Measurements from ENCODE around the gene PMVK. TPM values are rescaled to one million over a fixed set of nuclear protein-coding genes. Genes with fewer than 3 reads are reported as not detected.

PMVK gene
- total RNA-seq, 1 experiment from 2014 or later: 42.2 TPM

- Histone ChIP-seq H3K27ac (ENCODE audit: low read length) (no peak overlapping the region), H3K36me3 (ENCODE audit: control insufficient read depth, insufficient read depth, low read length) (no peaks in the 10 kb centered on the region), H3K27me3 (ENCODE audit: control insufficient read depth, insufficient read depth, low read length) (no peaks in the 10 kb centered on the region), H3K4me1 (ENCODE audit: control insufficient read depth, insufficient read depth, low read length) (no peaks in the 10 kb centered on the region), H3K9me3 (ENCODE audit: control insufficient read depth, insufficient read depth, low read depth, low read length) (no peaks in the 10 kb centered on the region), H3K4me3 (ENCODE audit: low read depth in 2 of 2, low read length in 2 of 2) (no peak overlapping the region)
- ChIA-PET POLR2A (no interaction called here), CTCF (no interaction called here)
- ATAC-seq (no peak), DNase-seq (ENCODE audit: low read depth, low spot score) (no peak)
- no TSS peak for BruUV-seq (replicated peaks)
- intact Hi-C loops (cut with micrococcal nuclease; ENCODE audit: unreplicated experiment) (no loop called here), in situ Hi-C loops (cut with HindIII; ENCODE audit: low pct_unique_long_range_greater_than_20kb, low sequenced_read_pairs) (no loop called here)
- TF ChIP-seq CTCF (IDR thresholded peaks at IDR 0.05) (no peak), REST (IDR thresholded peaks at IDR 0.05; ENCODE audit: insufficient read depth in 1 of 2, low read depth in 2 of 2, low read length in 1 of 2) (no peak), TCF7L2 (IDR thresholded peaks at IDR 0.05; ENCODE audit: low read depth, low read length) (no peak), POLR2AphosphoS5 (IDR thresholded peaks at IDR 0.05; ENCODE audit: low read depth, low read length) (no peak), SIN3A (IDR thresholded peaks at IDR 0.05; ENCODE audit: borderline replicate concordance, insufficient read depth, low read depth, low read length) (no peak)
These were observed 23.8 kb downstream of the PMVK start for GRCh38 chr1:154912755-154913154.

- Histone ChIP-seq H3K4me3 (ENCODE audit: low read depth in 2 of 2, low read length in 2 of 2) (no peak overlapping the region), H3K27me3 (ENCODE audit: control insufficient read depth, insufficient read depth, low read length) (no peaks in the 10 kb centered on the region), H3K4me1 (ENCODE audit: control insufficient read depth, insufficient read depth, low read length) (no peaks in the 10 kb centered on the region), H3K9me3 (ENCODE audit: control insufficient read depth, insufficient read depth, low read depth, low read length) (no peaks in the 10 kb centered on the region), H3K36me3 (ENCODE audit: control insufficient read depth, insufficient read depth, low read length) (no peaks in the 10 kb centered on the region), H3K27ac (ENCODE audit: low read length) (no peak overlapping the region)
- intact Hi-C loops (cut with micrococcal nuclease; ENCODE audit: unreplicated experiment): no loop called here
- CTCF ChIA-PET: no interaction called here
- no peak for DNase-seq (ENCODE audit: low read depth, low spot score)
- no peak for ATAC-seq
- POLR2A ChIA-PET: no interaction called here
- no peak for TF ChIP-seq REST (IDR thresholded peaks at IDR 0.05; ENCODE audit: insufficient read depth in 1 of 2, low read depth in 2 of 2, low read length in 1 of 2)
- TF ChIP-seq TCF7L2 (IDR thresholded peaks at IDR 0.05; ENCODE audit: low read depth, low read length): no peak
- TF ChIP-seq POLR2AphosphoS5 (IDR thresholded peaks at IDR 0.05; ENCODE audit: low read depth, low read length): no peak
- no peak for TF ChIP-seq CTCF (IDR thresholded peaks at IDR 0.05)
- TF ChIP-seq SIN3A (IDR thresholded peaks at IDR 0.05; ENCODE audit: borderline replicate concordance, insufficient read depth, low read depth, low read length): no peak
- in situ Hi-C loops (cut with HindIII; ENCODE audit: low pct_unique_long_range_greater_than_20kb, low sequenced_read_pairs): no loop called here
- no TSS peak for BruUV-seq (replicated peaks)
These were observed 24.6 kb downstream of the PMVK start for GRCh38 chr1:154911691-154912550.
